Renal cortical epithelial cell (primary cell): Measurements from ENCODE around the gene RAP1GAP. TPM values are rescaled to one million over a fixed set of nuclear protein-coding genes. Genes with fewer than 3 reads are reported as not detected.

Experiments
- DNase-seq: peaks from one replicate; pipeline ENCODE4 v3.0.0-alpha.2; 2011; ENCODE audit warnings: low read depth
- total RNA-seq: library from RNA; depleted of rRNA; stranded (reverse); fragments of >200 nt; gene quantifications from 2 replicates; pipeline ENCODE4 v1.2.3, GENCODE V29; 2014

The RAP1GAP gene
- total RNA-seq, 1 donor from 2014 or later = 23.5 TPM

DNA sequence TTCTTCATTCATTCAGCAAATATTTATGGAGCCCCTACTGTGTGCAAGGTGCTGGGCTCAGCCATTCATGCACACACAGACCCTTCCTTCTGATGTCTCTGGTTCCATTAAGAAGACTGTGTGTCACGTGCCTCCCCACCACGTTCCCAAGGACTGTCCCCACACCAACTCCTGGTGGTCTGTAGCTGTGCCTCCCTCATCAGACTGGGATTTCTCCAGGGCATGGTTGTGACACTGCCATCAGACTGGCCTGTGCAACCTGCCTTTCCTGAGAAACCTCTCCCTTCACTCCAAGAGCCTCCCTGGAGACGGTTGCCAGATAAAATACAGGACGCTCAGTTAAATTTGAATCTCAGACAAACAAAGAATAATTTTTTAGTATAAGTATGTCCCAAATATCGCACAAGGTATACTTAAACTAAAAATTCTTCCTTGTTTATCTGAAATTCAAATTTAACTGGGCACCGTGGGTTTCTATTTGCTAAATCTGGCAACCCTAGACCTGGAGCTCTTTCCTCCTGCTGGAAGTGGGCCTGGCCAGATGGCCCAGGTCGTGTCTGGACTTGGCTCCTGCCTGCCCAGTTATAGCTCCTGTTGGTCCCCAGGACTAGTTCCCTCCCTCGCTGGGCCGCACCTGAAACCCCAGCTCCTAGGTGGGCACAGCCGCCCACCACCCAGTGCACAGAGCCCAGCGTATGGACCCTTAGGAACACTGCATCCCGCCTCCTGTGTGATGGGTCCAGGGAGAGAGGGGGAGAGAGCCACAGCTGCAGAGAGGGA, 76.9 kb downstream of the RAP1GAP start:
- DNase-seq = no peak

DNA sequence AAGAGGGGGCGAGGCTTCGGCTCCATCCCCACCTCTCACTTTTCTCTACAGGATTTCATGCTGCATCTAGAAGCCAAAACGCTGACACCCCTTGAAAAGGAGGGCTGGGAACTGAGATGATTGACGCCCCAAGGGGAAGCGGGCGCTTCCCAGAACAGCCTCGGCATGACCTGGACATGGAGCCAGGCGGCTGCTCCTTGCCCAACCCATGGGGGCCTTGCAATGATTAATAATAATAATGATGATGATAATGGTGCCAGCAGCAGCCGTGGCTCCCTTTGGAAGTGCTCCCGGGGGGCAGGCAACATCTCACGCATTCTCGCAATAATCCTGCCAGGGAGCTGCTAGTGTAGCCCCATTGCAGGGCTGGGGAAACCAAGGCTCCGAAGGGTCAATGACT, 78.2 kb downstream of the RAP1GAP start:
- no peak for DNase-seq

DNA sequence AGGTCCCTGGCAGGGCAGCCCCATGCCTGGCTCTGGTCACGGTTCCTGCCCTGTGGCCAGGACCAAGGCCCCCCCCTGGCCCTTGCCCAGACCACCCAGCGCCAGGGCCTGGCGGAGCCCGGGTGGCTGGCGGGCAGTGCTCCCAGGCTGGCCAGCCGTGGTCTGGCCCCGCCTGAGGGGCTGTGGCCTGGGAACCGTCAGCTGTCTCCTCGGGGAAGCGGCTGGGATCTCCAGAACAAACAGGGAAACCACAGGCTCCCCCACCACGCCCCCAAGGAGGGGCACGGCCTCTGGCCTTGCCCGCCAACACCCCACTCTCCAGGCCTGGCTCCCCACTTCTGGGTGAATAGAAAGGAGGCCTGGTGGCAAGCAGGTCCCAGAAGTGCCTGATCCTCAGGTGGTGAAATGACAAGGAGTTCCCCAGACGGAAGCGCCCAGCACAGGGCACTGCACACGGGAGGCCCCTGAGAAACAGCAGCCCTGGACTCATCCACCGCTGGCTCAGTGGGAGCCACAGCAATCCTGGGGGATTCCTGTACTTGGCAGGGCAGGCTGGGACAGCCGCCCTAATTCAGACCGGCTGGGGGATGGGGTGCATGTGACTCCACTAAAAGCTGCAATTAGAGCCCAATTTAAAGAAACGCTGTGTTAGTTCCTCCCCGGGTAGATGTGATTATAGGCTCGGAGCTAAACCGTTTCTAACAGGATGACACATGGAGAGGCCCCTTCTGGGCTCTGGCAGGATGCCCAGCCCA, 78.9 kb downstream of the RAP1GAP start:
- no peak for DNase-seq

DNA sequence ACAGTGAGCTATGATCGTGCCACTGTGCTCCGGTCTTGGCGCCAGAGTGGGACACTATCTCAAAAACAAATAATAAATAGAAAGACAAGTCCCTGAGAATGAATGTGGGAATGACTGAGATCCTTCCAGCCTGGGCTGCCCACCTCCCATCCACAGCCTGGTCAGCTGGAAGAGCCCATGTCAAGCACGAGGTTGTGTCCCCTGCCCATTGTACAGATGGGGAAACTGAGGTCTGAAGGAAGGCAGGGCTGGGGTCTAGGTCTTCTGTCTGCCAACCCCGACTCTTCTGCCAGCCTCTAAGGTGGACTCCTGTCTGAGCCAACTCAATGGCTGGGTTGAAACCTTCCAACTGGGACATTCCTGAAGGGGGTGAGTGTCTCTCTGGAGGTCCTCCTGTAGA, 79.5 kb downstream of the RAP1GAP start:
- no peak for DNase-seq

DNA sequence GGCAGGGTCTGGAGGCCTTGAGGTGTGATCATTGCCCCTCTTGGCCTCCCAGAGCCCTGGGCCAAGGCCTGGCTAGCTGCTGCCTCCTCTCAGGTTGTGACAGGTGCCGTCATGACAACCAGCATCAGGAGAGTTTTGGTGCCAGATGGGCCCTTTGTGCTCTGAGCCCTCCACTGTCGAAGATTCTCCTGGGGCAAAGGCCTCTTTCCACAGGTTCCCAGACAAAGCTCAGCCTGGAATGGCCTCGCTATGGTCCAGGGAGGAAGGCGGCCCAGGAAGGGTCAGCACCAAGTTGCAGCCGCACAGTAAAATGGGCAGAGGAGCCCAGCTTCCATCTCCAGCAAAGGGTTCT, 81.6 kb downstream of the RAP1GAP start:
- DNase-seq = no peak

DNA sequence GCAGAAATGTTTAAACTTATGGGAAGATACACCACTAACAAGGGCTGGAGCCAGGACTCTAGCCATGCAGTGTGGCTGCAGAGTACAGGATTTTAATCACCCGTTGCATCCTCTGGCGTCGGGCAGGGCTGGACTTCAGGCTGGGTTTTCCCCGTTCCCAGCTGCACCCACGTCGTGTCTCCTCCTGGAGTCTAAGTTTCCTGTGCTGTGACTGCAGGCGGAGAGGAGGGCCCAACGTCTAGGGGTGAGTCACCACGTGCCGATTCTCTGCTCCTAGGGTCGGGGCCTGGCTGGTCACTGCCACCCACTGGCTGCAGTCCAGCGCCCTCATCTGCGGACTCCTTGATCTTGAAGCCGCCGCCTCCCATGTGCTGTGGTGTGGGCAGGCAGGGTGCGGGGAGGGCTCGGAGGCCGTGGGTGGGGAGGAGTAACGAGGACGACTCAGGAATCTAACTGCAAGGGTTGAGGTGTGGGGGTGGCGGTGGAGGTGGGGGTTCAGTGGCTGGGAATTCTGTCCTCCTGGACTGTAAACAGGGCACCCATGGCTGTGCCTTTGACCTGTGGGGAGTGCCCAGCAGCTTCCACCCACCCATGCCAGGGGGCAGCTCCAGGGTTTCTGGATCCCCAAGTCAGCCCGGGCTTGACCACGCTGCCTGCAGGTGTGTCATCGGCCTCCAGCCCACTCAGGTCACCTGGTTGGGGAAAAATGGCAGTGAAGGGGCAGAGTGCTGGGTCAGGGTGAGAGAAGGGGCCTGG, 82.1 kb downstream of the RAP1GAP start:
- DNase-seq = peak; percentile 94

DNA sequence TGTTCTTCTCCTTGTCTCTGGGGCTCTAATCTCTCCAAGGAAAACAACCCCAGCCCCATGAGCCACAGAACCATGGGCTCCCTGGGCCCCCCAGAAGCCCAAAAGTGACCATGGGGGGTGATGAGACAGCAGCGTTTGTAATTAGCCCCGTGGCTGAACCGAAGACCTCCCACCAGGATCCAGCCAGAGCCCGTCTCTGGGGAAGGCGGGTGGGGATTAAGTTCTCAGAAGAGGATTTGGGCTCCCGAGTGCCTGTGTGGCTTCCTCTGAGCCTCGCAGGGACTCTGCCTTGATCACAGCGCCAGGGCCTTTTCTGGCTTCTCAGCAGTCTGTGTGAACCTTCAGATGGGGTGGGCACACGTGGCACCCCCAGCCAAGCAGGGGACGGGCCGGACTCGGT, 82.9 kb downstream of the RAP1GAP start:
- DNase-seq = no peak

DNA sequence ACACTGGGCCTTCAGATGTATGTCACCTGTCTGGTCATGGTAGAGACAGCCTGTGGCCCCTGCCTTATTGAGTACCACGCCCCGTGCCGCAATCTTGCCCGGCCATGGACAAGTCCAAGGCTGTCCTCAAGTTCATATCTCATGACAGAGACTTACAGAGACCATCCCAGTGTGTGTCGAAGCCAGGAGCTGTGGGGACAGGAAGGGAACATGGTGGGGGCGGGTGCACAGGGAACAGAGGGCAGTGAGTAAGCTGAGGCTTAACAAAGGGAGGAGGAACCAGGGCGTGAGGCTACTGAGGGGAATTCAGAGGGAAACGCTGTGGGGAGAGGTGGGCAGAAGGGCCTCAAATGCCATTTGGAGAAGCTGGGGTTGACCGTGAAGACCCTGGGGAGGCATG, 84.1 kb downstream of the RAP1GAP start:
- DNase-seq = no peak

DNA sequence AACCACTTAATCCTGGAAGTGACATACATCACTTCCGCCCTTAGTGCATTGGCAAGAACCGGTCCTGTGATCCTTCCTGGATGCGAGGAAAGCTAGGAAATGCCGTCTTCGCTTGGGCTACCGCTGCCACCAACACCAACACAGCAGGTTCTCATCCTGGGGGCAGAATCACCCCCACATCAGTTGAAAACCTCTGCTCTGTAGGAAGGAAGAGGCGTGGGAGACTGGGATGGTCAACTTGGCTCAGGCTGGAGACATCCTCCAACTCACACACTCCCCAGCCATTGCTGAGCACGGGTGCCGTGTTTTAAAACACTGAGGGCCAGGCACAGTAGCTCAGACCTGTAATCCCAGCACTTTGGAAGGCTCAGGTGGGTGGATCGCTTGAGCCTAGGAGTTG, 85.1 kb downstream of the RAP1GAP start:
- DNase-seq = no peak

DNA sequence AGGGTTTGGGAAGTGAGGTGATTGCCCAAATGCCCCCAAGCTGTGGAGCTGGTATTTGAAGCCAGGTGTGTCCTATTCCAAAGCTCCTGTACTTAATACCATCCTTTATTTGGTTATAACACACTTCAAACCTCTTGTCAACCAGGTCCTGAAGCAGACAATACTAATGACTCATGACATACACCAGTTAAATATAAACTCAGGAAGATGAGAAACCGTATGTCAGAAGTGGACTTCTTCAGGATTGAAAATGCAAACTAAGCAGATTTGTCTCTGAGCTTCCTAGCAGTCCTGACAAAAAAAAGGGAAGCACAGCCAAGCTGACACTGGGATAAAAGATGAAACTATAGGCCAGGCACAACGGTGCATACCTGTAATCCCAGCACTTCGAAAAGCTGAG, 89.4 kb downstream of the RAP1GAP start:
- peak; percentile 86 for DNase-seq

DNA sequence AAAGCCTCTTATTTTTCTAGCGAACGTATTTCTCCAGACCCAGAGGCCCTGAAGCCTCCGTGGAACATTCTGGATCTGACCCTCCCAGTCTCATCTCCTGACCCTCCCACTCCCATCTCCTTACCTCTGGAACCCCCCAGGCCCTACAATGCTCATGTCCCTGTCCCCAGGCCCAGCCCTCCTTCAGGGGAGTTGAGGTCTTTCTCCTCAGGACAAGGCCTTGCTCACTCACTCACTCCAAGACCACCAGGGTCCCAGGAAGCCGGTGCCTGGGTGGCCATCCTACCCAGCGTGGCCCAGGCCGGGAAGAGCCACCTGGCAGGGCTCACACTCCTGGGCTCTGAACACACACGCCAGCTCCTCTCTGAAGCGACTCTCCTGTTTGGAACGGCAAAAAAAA, 91.2 kb downstream of the RAP1GAP start:
- no peak for DNase-seq

DNA sequence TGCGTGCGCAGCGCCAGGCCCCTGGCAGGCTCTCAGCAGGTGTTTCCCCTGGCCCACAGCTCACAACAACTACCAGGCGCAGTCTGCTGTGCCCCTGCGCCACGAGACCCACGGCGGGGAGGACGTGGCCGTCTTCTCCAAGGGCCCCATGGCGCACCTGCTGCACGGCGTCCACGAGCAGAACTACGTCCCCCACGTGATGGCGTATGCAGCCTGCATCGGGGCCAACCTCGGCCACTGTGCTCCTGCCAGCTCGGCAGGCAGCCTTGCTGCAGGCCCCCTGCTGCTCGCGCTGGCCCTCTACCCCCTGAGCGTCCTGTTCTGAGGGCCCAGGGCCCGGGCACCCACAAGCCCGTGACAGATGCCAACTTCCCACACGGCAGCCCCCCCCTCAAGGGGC, 91.8 kb downstream of the RAP1GAP start:
- DNase-seq = no peak

DNA sequence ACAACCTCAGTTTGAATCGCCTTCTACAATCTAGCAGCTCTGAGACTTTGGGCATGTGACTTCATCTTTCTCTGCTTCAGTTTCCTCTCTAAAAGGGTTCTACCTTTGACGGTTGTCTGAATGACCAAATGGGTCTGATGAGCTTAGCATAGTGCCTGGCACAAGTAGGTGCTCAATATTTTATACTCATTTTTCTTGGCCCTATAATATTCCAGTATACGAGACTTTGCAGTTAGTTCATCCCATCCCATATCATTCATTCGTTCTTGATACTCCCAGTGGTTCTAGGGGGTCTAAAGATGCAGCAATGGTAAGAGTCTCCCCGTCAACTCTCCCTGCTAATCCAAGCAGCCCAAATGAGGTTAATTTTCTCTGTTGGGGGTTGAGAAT, 92.4 kb downstream of the RAP1GAP start:
- DNase-seq = no peak

DNA sequence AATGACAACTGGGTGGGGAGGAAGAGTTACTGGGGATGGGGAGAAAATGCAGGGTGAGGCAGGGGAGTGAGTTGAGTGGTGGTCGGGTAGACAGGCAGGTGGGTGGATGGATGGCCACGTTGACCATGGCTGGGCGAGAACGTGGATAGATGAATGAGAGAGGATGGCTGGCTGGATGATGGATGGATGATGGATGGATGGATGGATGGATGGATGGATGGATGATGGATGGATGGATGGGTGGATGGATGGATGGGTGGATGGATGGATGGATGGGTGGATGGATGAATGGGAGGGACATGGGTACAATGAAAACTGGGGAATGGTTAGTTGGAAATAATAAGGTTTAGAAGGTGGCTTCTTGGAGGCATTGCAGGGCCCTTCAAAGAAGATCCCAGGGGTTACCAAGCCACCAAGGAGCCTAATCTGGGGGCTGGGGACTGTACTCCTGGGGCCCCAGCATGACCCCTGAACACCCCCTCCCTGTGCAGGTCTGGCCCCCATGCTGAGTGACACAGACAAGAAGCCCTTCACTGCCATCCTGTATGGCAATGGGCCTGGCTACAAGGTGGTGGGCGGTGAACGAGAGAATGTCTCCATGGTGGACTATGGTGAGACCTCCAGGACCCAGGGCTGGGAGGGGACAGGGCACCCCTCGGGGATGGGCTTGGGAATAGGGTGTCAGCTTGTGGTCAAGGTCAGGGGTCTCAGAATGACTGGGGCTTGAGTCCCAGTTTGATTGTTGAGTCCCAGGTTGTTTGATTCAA, 92.9 kb downstream of the RAP1GAP start:
- DNase-seq = no peak

DNA sequence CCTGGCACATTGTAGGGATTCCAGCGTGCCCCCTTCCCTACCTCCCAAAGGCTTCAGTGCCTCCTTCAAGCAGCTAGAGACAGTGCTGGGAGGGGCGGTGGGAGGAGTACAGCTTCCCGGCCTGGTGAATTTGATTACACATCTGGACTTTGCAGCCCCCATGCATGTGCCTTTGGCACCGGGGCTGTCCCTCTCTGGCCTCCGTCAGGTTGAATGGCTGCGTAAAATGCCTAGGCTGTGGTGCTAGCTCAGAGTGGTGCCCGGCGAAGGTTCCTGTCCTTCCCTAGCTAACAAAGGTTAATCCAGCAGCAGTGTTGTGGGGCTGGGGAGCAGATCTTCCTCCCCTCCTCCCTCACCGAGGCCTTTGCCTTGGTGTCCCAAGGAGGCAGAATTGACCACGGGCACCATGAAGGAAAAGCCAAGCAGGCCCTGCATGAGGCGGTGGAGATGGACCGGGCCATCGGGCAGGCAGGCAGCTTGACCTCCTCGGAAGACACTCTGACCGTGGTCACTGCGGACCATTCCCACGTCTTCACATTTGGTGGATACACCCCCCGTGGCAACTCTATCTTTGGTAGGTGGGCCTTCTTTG, 93.7 kb downstream of the RAP1GAP start:
- no peak for DNase-seq

DNA sequence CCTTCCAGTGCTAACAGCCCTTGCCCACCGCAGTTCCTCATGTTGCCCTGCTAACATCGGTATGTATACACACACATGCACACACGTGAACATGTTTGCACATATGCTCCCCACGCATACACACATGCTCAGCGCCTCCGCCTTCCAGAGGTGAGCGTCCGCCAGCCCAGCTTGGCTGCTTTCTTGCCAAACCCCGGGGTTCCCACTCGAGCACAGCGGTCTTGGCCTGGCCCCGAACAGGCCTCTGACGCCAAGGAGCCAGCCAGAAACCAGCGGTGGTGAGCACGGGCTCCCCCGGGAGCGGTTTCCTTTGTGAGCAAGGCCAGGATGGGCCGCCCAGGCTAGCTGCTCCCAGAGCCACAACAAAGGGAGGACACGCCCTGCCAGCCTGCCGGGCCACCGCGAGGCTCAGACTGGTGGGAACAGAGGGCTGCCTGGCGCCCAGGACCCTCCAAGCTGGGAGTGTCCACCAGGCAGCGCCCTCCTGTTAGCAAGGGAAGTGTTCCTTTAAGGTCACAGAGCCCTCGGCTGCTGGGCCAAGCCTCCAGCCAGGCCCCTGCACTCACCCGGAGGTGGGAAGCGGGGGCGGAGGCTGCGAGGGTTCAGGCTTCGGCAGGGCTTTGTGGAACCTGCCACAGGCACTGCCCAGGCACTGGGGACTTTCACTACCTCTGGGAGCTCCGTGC, 94.5 kb downstream of the RAP1GAP start:
- DNase-seq = no peak

DNA sequence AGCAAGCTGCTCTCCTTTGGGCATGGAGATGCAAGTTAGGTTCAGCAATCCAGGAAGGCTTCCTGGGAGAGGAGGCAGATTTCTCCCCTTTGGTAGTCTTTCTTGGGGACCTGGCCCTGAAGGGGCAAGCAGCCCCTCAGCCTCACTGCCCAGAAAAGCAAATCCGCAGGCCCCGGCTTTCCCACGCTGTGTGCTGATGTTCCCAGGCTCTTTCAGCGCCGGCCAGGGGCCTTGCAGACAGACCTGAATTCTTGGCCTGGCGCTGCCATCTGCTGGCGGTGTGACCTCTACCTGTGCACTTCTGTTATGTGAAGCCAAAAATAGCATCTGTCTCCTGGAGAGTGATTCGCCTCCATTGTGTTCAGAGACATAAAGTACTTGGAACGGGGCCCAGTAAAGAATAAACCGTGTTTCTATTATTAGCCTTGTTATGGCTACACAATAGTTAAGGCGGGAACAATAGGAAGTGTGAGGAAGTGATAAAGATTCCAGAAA, 95.1 kb downstream of the RAP1GAP start:
- peak; percentile 81 for DNase-seq

DNA sequence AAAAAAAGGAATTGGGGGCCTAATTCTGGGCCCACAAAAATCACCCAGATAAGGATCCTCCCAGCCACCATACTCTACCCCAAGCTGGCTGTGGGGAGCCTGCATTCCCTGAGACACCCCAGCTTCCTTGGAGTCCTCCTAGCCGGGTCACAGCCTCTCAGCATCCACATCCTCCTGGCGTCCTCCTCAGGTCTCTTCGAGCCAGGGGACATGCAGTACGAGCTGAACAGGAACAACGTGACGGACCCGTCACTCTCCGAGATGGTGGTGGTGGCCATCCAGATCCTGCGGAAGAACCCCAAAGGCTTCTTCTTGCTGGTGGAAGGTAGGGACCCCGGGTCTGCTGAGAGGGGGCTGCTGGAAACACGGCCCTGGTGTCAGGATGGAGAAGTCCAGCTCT, 95.7 kb downstream of the RAP1GAP start:
- DNase-seq = no peak

DNA sequence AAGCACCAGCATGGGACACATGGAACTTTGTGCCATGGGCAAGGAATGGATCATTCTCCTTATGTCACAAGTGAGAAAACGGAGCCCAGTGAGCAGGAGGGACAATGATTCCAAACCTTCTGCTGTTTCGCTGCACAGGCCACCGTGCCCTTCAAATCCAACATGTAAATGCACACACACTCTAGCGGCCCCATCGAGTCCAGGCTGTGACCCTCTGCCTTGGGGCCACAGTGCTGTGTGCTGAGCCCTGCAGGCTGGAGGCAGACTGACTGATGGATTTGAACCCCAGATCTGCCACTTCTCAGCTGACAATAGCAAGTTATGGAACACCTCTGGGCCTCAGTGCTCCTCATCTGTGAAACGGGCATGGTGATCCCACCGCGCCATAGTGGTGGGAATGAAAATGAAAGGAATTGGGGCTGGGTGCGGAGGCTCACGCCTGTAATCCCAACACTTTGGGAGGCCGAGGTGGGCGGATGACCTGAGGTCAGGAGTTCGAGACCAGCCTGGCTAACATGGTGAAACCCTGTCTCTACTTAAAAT, 96.4 kb downstream of the RAP1GAP start:
- DNase-seq = no peak

DNA sequence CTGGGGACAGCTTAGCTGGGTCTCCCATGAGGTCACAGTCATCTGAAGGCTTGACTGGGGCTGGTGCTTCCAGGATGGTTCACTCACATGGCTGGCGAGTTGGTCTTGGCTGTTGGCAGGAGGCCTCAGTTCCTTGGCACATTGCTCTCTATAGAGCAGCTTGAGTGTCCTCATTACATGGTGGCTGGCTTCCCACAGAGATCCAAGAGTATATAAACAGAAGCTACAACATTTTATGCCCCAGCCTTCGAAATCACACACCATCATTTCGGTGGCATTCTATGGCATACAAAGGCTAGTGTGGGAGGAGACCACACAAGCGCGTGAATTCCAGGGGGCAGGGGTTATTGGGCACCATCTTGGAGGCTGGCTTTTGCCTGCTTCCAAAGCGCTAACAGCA, 96.9 kb downstream of the RAP1GAP start:
- no peak for DNase-seq

DNA sequence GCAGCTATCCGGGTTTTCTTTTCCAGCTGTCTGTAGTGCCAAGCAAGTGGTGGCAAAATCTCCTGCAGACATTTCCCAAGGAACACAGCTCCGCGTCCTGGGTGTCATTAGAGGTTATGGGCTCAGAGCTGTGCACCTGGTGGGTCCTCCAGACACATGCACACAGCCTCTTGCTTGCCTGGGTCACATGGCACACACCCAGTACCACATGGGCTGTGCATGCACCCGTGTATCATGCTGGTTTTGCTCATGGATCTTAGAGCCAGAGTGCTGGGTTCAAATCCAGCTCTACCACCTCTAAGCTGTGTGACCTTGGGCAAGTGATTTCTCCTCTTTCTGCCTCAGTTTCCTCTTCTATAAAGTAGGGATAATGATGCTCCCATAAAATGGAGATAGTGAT, 98.3 kb downstream of the RAP1GAP start:
- DNase-seq = no peak
